Measurements from ENCODE around the gene PRDM11.

Gene PRDM11

DNA sequence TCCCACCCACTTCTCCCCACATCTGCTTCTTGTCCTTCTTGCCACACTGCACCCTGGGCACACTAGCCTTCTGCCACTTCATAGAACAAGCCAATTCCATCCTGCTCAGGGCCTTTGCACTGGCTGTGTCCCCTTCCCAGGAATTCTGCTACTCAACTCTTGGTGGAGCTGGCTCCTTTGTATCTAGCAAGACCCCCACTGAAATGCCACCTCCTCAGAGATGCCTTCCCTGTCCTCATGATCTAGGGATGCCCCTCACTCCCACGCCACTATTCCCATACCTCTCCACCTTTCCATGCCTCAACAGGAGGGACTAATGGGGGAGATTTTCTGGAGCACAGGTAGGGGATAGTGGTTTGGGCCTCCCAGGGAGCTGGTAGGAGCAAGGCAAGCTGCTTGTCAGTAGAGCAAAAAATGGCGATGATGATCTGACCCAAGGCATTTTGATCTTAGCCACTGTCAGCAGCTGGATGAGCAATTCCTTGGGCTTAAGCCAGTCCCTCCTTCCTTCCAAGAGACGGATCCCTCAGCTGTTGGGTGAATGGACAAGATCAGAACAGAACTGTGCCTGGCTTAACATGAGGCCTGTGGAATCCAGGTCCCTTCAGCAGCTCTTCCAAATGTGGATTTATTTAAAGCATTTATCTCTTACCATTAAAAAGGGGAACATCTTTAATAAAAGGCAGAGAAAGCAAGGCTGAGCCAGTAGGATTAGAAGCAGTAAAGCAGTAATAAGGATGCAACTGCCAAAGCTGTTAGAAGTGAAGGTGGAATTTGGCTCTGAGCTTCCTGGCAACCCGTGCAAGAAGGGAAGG is 4.0 kb upstream of the PRDM11 start:
- no peak for DNase-seq

DNA sequence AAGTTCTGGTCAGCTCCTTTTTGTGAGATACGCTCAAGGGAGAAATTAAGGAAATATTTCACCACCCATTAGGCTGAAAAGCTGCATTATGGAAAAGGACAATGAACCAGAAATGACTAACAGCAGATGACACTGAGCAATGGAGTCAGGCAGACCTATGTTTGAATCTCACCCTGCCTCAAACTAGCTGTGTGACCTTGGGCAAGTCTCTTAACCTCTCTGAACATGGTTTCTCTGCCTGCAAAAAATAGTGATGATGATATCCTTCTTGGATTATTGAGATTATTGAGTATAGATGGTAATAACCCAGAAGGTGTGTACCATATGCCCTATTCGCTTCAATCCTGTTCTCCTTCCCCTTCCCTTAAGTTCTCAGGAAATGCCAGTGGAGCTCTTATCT is 2.9 kb upstream of the PRDM11 start:
- DNase-seq = no peak

- no peak for DNase-seq
Measured at GRCh38 chr11:45144126-45145082, 2.0 kb upstream of the PRDM11 start.

DNA sequence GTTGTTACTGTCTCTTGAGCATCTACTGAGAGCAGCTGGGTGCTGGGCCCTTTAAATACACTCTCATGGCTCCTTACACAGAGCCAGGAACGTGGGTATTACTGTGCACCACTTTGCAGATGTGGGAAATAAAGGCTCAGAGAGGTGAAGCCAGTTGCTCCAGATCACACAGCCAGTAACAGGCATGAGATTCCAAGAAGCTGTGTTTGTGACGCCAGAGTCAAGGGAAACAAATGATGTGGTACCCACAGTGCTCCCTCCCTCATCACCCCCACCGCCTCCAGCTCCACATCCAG is 1.4 kb upstream of the PRDM11 start:
- no peak for DNase-seq

DNA sequence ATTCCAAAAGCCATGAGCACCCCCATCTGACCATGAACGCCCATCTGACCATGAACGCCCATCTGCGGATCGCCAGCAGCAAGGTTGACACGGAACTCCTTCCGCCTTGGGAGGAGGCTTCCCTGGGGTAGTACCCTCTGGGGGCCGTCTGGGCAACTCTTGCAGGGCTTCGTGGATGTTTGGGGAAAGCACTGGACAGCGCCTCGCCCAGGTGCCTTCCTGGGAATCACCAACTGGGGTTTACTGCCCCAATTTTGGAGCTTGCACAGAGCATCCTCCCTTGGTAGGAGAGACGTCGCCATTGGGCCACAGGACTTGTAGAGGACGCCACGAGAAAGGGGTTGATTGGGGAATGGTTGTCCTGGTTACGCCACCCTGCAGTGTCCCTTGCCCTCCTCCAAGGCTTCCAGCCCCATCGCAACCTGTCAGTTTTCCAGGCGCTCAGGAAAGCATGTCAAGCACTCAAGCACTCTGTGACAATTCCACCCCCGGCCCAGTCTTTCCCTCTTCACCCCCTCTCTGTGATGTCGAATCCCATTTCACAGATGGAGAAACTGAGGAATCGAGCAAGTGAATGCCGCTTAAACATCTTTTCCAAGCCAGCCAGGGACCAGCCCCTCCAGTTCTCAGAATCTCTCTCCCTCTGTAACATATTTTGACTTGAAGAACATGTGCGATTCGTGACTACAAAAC is 914 bp upstream of the PRDM11 start:
- no peak for DNase-seq

- DNase-seq = peak; percentile 88 to 94
Measured at GRCh38 chr11:45147017-45147728, 734 bp downstream of the PRDM11 start.

DNA sequence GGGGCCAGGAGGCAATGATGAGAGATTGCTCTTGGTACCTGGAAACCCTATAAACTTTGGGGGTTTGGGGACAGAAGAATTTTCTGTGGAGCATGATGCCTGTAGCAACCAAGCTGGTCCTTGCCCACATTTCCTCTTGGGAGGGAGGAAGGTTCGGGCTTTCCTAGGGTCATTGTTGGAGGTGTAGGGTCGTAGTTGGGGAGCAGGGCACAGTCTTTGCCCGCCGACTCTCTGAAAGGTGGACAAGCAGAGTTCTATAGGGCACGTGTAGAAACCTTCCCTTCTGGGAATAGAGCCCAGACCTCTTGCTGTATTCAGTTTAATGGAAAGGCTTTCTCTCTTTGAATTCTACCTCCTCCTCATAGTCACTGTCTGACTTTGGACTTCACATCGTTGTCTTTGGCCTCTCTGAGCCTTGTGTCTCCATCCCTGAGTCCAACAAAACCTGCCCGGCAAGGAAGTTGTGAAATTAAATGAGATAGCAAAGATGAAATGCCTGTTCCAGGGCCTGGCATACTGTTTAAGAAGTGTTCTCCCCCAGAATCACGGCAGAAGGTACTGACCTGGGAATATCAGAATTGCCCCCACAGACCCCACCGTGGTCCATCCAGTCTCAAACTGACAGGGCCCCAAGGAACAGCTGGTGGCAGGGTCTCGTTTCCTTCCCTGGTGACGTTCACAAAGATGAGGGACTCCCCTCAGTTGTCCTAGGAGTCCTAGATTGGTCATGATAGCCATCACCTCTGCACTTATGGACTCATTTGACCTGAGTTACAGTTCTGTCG is 1.6 kb downstream of the PRDM11 start:
- DNase-seq = no peak

DNA sequence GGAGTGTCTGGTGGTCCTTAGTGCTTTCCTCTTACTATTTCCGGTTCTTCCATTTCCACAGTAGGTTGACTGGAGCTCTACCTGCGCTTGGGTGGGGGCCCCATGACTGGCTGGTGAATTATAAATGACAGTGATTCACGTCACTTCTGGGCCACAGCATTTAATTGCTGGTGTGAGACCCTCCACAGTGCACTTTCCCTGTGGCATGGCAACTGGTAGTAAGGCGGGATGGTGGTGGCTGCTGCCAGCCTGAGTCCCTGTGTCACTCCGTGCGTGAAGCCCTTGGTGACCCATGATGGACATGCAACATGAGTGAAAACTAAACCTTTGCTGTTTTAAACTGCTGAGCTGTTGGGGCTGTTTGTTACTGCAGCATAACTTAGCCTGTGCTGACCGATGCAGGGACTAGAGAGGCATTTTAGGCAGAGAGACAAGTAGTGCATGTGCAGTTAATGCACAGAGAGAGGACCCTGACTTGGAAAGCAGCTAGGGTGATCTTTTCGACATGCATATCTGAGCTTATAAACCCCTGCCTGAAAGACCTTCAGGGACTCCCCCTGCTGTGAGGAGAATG is 3.1 kb downstream of the PRDM11 start:
- no peak for DNase-seq

GRCh38 chr11:45150301-45150700 is 3.9 kb downstream of the PRDM11 start:
- no peak for DNase-seq

DNA sequence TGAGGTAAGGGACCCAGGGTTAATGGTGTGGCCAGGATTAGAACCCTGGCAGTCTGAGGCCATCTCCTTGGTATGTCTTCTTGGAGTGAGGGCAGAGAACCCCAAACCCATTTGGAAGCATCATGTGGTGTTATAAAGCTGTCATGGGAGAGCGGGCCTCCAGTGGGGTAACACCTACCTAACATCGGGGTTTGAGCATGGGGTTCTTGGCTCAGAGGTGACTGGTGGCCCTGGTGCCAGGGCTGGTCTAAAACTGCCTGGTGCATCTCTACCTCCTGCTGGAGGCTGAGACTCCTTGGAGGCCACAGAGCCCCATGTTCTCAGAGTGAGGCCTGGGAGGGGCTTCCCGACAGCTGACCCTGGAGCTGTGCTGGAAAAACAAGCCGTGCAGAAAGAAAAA is 4.5 kb downstream of the PRDM11 start:
- no peak for DNase-seq

GRCh38 chr11:45151362-45151982 is 5.0 kb downstream of the PRDM11 start:
- no peak for DNase-seq

DNA sequence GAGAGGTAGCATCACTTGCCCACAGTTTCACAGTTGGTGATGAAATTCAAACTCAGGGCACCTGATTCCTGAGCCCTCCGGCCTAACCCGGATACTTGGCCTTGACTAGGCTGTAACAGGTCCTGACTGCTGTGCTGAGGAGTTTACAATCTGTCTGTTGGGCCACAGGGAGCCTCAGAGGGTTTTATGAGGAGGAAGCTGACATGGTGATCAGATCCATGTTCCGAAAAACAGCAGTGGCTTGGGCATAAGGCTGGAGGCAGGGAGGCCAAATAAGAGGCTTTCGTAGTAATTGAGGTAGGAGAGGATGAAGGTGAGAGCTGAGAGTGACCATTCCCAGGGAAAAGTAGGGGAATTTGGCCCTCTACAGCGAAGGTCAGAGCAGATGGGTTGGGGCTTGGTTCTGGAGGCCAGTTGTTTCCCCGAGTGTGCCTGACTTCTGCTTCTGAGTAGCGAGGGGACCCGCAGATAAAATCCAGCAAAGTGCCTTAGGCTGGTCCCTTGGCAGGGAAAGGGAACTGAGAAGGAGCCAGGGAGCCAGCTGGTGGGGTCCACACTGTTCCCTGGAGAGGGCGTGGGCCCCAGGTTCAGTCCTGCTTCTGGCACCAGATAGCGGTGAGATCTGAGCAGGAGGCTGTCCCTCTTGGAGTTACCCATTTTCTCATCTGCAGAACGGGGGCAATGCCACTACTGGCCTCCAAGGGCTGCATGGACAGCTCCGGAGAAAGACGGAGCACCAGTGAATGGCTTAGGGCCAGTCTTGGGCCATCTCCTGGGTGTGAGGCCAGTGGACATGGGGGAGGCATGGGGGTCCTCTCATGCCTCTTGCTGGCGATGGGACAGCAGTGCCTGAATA is 6.5 kb downstream of the PRDM11 start:
- no peak for DNase-seq

DNA sequence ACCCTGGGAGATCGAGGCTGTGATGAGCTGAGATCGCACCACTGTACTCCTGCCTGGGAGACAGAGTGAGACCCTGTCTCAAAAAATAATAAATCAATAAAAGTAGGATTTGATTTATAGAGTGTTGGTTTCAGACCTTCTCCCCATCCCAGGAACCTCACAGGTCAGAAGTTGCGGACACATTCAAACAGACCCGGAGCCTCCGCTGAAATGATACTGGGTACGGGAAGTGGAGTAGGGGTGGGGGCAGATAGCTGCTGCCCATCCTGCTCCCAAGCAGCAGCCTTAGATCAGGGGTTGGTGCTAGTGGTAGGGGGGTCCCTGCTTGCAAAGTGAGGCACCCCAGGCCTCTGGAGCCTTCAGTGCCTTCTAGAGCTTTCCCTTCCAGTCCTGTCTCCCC is 7.8 kb downstream of the PRDM11 start:
- DNase-seq = no peak

- DNase-seq = no peak
Measured at GRCh38 chr11:45155058-45155551, 8.7 kb downstream of the PRDM11 start.

GRCh38 chr11:45155627-45156180 is 9.3 kb downstream of the PRDM11 start:
- no peak for DNase-seq

DNA sequence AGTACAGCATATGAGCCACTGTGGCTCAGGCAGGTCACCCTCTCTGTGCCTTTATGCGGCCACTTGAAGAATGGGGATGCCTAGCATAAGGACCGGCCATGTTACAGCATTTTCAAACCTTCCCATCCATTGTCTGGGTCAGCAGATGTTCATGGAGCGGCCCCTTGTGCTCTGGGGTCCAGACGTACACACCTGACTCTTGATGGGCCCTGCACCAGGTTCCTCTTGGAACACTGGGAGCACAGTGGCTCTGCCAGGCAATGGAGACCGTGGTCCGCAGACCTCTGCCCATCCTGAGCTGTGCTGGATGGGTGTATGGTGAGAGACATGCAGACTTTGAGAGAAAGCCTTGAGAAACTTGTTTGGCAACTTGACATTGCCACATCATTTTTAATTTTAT is 9.8 kb downstream of the PRDM11 start:
- no peak for DNase-seq

DNA sequence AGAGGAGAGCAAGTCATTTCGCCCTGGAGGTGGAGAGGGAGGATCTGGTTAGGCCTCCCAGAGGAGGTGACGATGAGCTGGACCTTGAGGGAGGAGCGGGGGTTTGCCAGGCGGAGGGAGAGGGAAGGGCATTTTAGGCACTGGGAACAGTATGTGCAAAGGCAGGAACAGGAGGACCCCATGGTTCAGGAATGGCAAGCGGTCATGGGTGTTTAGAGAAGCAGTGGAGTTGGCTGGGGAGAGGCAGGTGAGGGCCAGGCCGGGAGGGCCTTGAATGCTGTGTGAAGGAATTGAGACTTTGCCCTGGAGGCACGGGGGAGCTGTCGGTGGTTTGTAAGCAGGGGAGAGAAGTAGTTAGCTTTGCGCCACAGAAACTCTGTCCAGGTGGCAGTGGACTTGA is 10.3 kb downstream of the PRDM11 start:
- DNase-seq = no peak

- DNase-seq = no peak
Measured at GRCh38 chr11:45157247-45158209, 11.1 kb downstream of the PRDM11 start.
